AG04449 (cell line): ENCODE data around the gene GABRG3.

Experiments
- CTCF ChIA-PET: fragments of 350-600 bp; formaldehyde crosslinking; extraction: SDS; loops from one replicate; lab custom pipeline; 2021; ENCODE audit warnings: antibody characterized with exemption; lab: Yijun Ruan, JAX
- POLR2A ChIA-PET: fragments of 400-600, 350-600 bp; formaldehyde crosslinking; extraction: SDS; loops from one replicate; lab custom pipeline; 2020; ENCODE audit warnings: antibody characterized with exemption, inconsistent platforms; lab: Yijun Ruan, JAX
- DNase-seq: peaks from one replicate; pipeline ENCODE4 v3.0.0-alpha.2; 2010; ENCODE audit warnings: low read depth, low spot score
- H3K4me3 ChIP-seq: 2 replicates; pipeline ENCODE4 v1.5.1; 2011; ENCODE audit warnings: low read depth, mild to moderate bottlenecking, control low read depth, low read length
- TF ChIP-seq, protein P1 (sequence below): IDR thresholded peaks from one replicate; pipeline ENCODE4 v1.5.1; 2011; ENCODE audit warnings: mild to moderate bottlenecking, moderate library complexity, low read length, control low read depth, inconsistent platforms; ENCODE audit not compliant: insufficient read depth; ENCODE audit errors: missing control alignments

The GABRG3 gene

GRCh38 chr15:26935322-26935721 lies 35.7 kb upstream of the GABRG3 start:
- DNase-seq = no peak
- ChIA-PET POLR2A (no interaction called here), CTCF (no interaction called here)
- H3K4me3 ChIP-seq = no peak overlapping the region
- TF ChIP-seq, protein P1, sequence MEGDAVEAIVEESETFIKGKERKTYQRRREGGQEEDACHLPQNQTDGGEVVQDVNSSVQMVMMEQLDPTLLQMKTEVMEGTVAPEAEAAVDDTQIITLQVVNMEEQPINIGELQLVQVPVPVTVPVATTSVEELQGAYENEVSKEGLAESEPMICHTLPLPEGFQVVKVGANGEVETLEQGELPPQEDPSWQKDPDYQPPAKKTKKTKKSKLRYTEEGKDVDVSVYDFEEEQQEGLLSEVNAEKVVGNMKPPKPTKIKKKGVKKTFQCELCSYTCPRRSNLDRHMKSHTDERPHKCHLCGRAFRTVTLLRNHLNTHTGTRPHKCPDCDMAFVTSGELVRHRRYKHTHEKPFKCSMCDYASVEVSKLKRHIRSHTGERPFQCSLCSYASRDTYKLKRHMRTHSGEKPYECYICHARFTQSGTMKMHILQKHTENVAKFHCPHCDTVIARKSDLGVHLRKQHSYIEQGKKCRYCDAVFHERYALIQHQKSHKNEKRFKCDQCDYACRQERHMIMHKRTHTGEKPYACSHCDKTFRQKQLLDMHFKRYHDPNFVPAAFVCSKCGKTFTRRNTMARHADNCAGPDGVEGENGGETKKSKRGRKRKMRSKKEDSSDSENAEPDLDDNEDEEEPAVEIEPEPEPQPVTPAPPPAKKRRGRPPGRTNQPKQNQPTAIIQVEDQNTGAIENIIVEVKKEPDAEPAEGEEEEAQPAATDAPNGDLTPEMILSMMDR = no peak

- H3K4me3 ChIP-seq = no peak overlapping the region
- CTCF ChIA-PET = no interaction called here
- TF ChIP-seq, protein P1 = no peak
- POLR2A ChIA-PET = no interaction called here
- no peak for DNase-seq
Observed at GRCh38 chr15:26936502-26936901, 34.5 kb upstream of the GABRG3 start.

DNA sequence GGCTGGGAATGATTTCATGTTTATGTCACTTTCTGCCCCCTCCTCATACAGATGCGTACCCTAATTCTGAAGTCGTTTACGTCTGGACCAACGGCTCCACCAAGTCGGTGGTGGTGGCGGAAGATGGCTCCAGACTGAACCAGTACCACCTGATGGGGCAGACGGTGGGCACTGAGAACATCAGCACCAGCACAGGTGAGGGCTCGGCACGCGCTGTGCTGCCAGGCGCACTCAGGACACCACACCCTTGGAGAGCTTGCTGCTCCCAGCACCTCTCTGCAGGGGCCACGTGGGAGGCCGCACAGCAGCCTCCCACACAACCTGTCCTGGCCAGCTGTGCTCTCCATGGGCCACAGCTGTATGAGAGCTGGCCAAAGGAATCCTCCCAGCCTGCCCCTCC lies 33.8 kb upstream of the GABRG3 start:
- H3K4me3 ChIP-seq = no peak overlapping the region
- POLR2A ChIA-PET = no interaction called here
- no peak for DNase-seq
- CTCF ChIA-PET = no interaction called here
- TF ChIP-seq, protein P1 = no peak

DNA sequence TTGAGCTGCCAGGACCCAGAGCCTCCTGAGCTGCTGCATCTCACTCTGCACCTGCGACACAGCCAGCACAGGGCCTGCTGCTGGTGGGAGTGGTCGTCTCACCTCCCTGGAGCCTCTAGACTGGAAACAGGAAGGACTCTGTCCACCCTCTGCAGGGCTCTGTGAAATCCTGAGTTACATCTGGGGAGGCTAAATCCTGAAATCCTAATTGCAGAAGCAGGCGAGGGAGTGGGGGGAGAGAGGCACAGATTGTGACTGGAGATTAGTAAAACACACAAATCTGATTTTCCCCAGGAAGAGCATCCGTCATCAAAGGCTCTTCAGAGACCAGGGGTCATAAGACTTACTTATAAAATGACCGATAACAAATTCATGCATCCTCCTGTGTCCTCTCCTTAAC lies 31.6 kb upstream of the GABRG3 start:
- ChIA-PET CTCF (no interaction called here), POLR2A (no interaction called here)
- TF ChIP-seq, protein P1 = no peak
- DNase-seq = no peak
- H3K4me3 ChIP-seq = no peak overlapping the region

DNA sequence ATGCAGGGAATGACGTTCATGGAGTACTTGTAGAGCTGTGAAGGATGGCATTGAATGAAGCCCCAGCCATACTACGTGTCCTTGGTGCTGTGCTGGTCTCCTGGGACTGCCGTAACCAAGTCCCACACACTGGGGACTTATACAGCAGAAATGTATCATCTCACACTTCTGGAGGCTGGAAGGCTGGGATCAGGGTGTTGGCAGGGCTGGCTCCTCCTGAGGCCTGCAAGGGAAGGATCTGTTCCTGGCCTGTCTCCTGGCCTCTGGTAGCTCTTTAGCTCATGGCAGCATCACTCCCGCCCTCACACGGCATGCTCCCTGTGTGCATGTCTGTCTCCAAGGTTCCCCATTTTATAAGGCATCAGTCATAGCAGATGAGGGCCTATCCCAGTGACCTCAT lies 29.5 kb upstream of the GABRG3 start:
- no peak overlapping the region for H3K4me3 ChIP-seq
- CTCF ChIA-PET = no interaction called here
- no peak for DNase-seq
- POLR2A ChIA-PET = no interaction called here
- TF ChIP-seq, protein P1 = no peak

- H3K4me3 ChIP-seq = no peak overlapping the region
- no peak for DNase-seq
- ChIA-PET CTCF (no interaction called here), POLR2A (no interaction called here)
- TF ChIP-seq, protein P1 = no peak
Observed at GRCh38 chr15:26943866-26944265, 27.1 kb upstream of the GABRG3 start.
